ENCODE measurements around the gene CIZ1.

The CIZ1 gene

GRCh38 chr9:128125580-128126354, 65.6 kb downstream of the CIZ1 start:
- DNase-seq (ENCODE audit: low read depth, low spot score): no peak

DNA sequence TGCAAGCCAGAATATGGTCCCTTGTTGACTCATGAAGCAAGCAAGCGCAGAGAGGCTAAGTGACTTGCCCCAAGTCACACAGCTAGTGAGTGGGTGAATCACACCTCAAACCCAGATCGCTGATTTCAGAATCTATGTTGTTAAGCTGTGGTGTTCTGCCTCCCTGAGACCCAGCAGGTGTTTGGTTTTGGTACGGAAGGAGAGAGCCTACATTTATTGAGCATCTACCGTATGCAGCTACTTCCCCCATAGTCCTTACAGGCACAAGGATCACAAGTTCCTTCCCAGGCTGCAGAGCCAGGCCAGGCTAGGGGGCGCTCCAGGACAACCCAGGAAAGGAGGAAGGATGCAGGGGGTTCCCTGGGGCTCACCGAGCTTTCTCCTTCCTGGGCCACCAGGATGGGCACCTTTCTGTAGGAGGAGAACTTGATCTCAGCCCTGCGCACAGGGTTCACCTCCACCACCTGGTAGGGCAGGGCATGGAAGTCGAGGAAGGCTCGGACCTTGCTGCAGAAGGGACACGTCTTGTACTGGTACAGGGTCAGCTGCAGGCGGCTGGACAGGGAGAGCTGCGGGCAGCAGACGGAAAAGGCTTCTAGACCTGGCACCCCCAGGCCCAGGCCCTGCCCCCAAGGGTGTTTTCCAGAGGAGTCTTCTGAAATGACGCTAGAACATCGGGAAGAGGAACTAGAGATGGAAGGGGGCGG, 66.3 kb downstream of the CIZ1 start:
- peak; percentile 84 for DNase-seq (ENCODE audit: low read depth, low spot score)

DNA sequence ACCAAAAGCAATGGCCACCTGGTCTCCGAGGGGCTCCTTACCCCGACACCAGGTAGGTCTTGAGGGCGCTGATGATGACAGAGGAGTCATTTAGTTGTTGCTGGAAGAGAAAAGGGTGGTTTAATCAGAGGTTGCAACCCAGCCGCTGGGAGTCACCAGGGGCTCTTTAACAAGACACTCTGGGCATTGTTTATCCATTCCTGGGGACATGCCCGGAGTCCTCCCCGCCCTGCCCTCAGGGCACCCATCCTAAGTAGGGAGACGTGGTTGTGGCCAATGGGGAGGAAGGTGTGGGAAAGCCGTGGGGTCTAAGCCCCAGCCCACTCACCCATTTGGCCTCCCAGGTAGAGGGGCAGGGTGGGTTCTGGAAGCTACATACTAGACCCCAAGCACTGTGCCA, 66.9 kb downstream of the CIZ1 start:
- DNase-seq (ENCODE audit: low read depth, low spot score): no peak

DNA sequence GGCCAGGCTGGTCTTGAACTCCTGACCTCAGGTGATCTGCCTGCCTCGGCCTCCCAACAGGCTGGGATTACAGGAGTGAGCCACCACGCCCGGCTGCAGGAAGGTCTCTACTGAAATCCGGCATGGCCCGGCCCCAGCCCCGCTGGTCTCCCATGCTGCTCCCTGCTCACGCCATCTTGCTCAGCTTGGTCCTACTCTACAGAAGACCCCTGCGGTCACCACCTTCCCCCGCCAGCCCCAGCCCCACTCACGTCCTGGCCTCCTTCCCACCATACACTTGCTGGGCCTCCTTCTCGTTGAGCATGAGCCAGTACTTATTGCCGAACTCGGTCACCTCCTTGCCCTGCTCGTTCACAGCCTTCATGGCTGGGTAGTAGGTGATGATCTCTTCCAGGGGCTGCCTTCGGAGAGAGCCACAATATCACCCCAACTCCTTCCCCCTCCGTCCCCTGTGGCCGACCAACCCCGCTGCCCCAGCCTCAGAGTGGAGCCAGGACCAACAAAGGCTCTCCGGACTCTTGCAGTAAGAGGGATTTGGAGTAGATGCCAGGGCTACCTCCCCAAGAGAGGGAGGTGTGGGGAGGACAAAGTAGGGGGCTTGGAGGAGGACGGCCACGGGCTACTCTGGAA, 67.8 kb downstream of the CIZ1 start:
- no peak for DNase-seq (ENCODE audit: low read depth, low spot score)

DNA sequence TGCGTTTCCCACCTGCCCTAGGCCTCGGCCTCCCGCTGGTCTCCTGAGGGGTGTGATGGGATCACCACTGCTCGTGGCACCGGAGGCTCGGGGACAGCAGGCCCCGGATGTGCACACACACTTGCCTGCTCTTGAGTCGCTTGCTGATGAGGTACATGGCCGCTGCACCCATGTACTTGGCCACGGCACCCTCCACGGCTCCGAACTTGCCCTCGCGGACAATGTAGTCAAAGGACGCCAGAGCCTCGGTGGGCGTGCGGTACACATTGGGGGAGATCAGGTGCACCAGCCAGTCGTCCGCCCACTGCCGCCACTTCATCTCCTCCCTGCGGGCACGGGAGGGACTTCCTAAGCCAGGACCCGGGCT, 68.6 kb downstream of the CIZ1 start:
- DNase-seq (ENCODE audit: low read depth, low spot score): no peak

GRCh38 chr9:128121924-128122808, 69.2 kb downstream of the CIZ1 start:
- no peak for DNase-seq (ENCODE audit: low read depth, low spot score)

- DNase-seq (ENCODE audit: low read depth, low spot score): no peak
Observed at GRCh38 chr9:128121466-128121810, 69.9 kb downstream of the CIZ1 start.

- DNase-seq (ENCODE audit: low read depth, low spot score): no peak
Observed at GRCh38 chr9:128120741-128121465, 70.5 kb downstream of the CIZ1 start.

DNA sequence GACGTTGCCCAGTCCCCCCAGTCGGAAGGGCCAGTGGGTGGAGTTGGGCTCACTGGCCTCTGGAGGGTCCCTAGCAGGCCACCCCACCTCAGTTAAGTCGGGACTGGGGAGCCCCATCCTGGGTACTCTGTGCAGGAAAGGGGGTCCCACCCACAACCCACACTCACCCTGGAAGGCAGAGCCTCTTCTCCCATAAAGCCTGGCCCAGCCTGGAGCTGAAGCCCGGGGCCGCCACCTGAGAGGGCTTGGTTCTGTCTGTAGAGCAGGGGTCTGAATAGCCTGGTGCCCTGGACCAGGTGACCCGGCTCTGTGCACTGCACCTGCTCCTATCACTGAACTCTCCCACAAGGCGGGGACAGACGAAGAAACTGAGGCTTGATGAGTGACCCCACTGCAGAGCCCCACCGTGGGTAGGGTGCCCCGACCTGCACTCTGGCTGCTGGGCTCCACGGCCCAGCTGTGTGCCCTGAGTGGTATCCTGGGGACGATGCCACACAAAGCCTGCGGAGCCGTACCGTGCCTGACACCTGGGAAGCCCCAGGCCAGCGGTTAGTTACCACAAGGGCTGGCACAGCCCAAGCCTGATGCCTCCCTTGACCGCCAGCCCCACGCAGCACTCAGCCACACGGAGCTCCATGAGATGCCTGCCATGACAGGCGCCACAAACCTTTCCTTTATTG, 71.2 kb downstream of the CIZ1 start:
- DNase-seq (ENCODE audit: low read depth, low spot score): no peak

DNA sequence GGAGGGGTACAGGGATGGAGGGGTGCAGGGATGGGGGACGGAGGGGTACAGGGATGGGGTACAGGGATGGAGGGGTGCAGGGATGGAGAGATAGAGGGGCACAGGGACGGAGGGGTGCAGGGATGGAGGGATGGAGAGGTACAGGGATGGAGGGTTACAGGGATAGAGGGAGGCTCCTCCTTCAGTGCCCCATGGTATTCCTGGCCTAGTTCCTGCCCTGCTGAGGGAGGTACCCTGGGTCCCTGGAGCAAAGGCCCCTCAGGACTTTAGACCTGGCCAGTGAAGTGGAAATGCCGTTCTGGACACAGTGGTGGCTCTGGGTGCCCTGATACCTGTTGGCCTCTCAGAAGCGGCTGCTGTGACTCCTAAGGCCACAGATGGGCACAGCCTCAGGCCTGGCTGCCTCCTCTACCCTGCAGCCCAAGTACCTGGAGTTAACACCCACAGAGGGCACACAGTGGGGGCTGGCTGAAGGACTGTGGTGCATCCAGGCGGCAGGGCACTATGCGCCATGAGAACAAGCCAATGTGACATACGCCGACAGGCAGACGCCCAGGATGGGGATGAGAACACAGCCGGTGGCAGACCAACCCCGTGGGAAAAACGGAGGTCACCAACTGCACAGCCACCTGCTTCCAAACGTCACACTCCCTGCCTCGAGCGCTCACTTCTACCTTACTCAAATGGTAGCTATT, 72.3 kb downstream of the CIZ1 start:
- DNase-seq (ENCODE audit: low read depth, low spot score): no peak

- no peak for DNase-seq (ENCODE audit: low read depth, low spot score)
Observed at GRCh38 chr9:128118472-128118857, 72.9 kb downstream of the CIZ1 start.

DNA sequence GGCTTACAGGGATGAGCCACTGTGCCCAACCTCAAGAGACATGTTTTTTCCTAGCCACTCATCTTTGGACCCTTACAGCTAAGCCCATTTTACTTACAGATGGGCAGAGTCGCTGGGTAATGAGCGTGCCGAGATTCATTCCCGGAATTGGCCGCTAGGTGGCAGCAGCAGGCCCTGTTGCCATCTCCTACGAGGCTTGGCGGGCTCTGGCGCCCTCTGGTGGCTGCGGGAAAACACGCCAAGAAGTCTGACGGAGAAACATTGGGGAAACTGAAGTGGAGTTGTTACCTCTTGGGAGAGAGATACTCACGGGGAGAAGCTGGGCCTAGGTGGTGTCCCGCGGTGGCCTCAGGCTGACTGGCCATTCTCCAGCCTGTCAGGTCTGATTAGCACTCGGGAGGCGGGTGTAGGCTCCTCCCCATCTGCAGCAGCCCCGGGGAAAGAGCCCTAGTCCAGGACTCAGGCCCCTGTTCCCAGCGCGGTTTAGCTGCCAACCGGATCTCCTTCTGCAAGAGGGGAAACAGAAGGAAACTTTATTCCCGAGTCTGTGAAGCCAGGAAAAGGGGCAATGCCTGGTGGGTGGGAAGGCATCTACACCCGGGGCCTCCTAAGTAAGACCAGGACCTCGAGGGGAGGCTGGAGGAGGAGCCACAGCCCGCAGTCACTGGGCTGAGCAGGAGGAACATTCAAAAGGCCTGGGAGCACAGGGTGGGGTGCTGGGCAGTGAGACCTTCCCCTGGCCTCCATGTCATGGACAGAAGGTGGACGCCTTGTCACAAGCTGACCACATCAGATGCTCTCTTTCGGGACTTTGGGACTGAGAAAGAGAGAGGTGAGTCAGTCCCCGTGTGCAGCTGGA, 73.5 kb downstream of the CIZ1 start:
- peak; percentile 99 for DNase-seq (ENCODE audit: low read depth, low spot score)

DNA sequence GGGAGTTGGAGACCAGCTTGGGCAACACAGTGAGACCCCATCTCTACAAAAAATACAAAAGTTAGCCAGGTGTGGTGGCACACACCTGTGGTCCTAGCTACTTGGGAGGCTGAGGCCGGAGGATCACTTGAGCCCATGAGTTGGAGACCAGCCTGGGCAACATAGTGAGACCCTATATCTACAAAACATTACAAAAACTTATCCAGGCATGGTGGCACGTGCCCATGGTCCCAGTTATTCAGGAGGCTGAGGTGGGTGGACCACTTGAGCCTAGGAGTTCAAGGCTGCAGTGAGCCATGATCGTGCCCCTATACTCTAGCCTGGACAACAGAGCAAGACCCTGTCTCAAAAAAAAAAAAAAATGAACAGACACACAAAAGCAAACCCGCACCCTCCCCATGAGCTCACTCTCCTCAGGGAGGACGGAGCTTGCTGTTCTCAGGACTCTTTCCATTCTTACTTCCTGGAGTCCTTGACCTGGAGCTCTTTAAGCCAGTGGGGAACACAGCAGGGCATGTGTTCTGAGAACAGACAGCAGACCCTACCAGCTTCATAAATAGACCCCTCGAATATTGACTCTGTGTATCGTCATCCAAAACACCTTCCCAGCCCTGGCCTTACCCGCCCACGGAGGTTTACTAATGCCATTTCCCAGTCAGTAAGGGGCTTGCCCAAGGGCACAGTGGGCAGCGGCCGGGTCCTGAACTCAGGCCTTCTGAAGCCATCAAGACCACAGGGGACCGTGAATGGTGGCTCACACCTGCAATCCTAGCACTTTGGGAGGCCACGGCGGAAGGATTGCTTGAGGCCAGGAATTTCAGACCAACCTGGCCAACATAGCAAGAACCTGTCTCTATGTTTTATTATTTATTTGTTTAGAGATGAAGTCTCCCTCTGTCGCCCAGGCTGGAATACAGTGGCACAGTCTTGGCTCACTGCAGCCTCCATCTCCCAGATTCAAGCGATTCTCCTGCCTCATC, 75.0 kb downstream of the CIZ1 start:
- no peak for DNase-seq (ENCODE audit: low read depth, low spot score)

Data from ELF-1 (cell line).